Lung (tissue), 12 donors: ENCODE measurements around the gene RINL. TPM values are rescaled to one million over a fixed set of nuclear protein-coding genes. Genes with fewer than 3 reads are reported as not detected.

ENCODE experiments used
- ATAC-seq: fragments of 200-7000 bp; cut with Tn5 transposase; one replicate; pipeline ENCODE4 v1.9.1; 2020; ENCODE audit warnings: moderate number of reproducible peaks; ENCODE audit not compliant: insufficient read depth, low FRiP score
- DNase-seq, 3 donors: peaks; one replicate each; pipeline ENCODE4 v3.0.0-alpha.2; 2013 to 2017
- H3K27ac ChIP-seq, 2 donors: one replicate each; pipeline ENCODE4 v1.5.1; 2013; ENCODE audit warnings: mild to moderate bottlenecking in 2 of 2, moderate library complexity in 2 of 2, control low read depth in 1 of 2, inconsistent platforms in 1 of 2, low read depth in 1 of 2, low read length in 1 of 2
- H3K27me3 ChIP-seq, 3 donors: one replicate each; pipeline ENCODE4 v1.5.1; 2013; ENCODE audit warnings: low read length in 2 of 3; ENCODE audit not compliant: control insufficient read depth in 3 of 3, insufficient read depth in 3 of 3
- H3K36me3 ChIP-seq, 4 donors: one replicate each; pipeline ENCODE4 v1.5.1; 2013; ENCODE audit warnings: low read length in 4 of 4, mild to moderate bottlenecking in 1 of 4, moderate library complexity in 1 of 4; ENCODE audit not compliant: control insufficient read depth in 4 of 4, insufficient read depth in 4 of 4
- H3K4me1 ChIP-seq, 5 donors: one replicate each; pipeline ENCODE4 v1.5.1; 2013; ENCODE audit warnings: low read length in 5 of 5, mild to moderate bottlenecking in 2 of 5, moderate library complexity in 1 of 5; ENCODE audit not compliant: control insufficient read depth in 5 of 5, insufficient read depth in 5 of 5
- H3K4me3 ChIP-seq: one replicate; pipeline ENCODE4 v1.5.1; 2013; ENCODE audit warnings: mild to moderate bottlenecking, control low read depth, moderate library complexity
- H3K9ac ChIP-seq, 2 donors: one replicate each; pipeline ENCODE4 v1.5.1; 2013; ENCODE audit warnings: low read length in 2 of 2, control low read depth in 1 of 2; ENCODE audit not compliant: insufficient read depth in 1 of 2
- H3K9me3 ChIP-seq, 4 donors: one replicate each; pipeline ENCODE4 v1.5.1; 2013; ENCODE audit warnings: low read length in 3 of 4, mild to moderate bottlenecking in 1 of 4, moderate library complexity in 1 of 4; ENCODE audit not compliant: control insufficient read depth in 4 of 4, insufficient read depth in 3 of 4
- CTCF ChIP-seq: IDR thresholded peaks from 2 replicates; pipeline ENCODE4 v1.5.1; 2012; ENCODE audit warnings: mild to moderate bottlenecking; ENCODE audit errors: control extremely low read depth, extremely low read depth
- WGBS, 2 donors: extraction: QIAGEN DNeasy Blood & Tissue Kit; methylation state at CpG; one replicate each; pipeline ENCODE4 v1.1.7; 2013; 5-methylcytosine and 5-hydroxymethylcytosine counted together
- polyA plus RNA-seq, 2 donors: library from polyadenylated mRNA; stranded (reverse); fragments of 200-250 nt; gene quantifications; one replicate each; pipeline ENCODE4 v1.2.1, GENCODE V29; 2013
- total RNA-seq, 2 donors: library from RNA; depleted of rRNA in 1 of 2; stranded (reverse); fragments of >200 nt in 1 of 2; gene quantifications; one replicate each; pipeline ENCODE4 v1.2.1, GENCODE V29; 2014 to 2021
- donor health status: control.
- donor health status: control.
- donor health status: Bipolar disorder and iron deficiency.
- donor health status: healthy.
- donor health status: DM: yes; HTN: yes; CAD: no.

The RINL gene
- total and polyA plus RNA-seq, 4 donors = 7.0 to 24.0 (median 15.4) TPM

GRCh38 chr19:38911388-38912001, 33.4 kb upstream of the RINL start:
- 56 to 66% methylated on average over 8 to 16 of the region's 16 CpGs for WGBS, 2 donors
- DNase-seq (no peak), ATAC-seq (no peak)
- Histone ChIP-seq H3K27me3 (peaks cover 0 to 3% (median 0%) of the 10 kb centered on the region in 3 donors), H3K36me3 (peaks cover 0 to 23% (median 1%) of the 10 kb centered on the region in 4 donors), H3K4me1 (no peaks in the 10 kb centered on the region), H3K9me3 (no peaks in the 10 kb centered on the region), H3K27ac (no peak overlapping the region), H3K4me3 (no peak overlapping the region), H3K9ac (no peak overlapping the region)
- no peak for TF ChIP-seq CTCF

- H3K4me1 ChIP-seq = no peaks in the 10 kb centered on the region
- no peak for TF ChIP-seq CTCF
- DNase-seq = no peak
- no peak overlapping the region for H3K9ac ChIP-seq
- WGBS, 2 donors = 97 to 98% methylated on average over 11 to 12 of the region's 12 CpGs
- peaks cover 0 to 3% (median 0%) of the 10 kb centered on the region in 3 donors for H3K27me3 ChIP-seq
- ATAC-seq = no peak
- H3K9me3 ChIP-seq = no peaks in the 10 kb centered on the region
- H3K36me3 ChIP-seq = peaks cover 0 to 28% (median 2%) of the 10 kb centered on the region in 4 donors
- no peak overlapping the region for H3K4me3 ChIP-seq
- H3K27ac ChIP-seq = no peak overlapping the region
Measured at GRCh38 chr19:38910488-38910887, 32.4 kb upstream of the RINL start.

GRCh38 chr19:38908911-38909310, 30.8 kb upstream of the RINL start:
- H3K27me3 ChIP-seq = peaks cover 0 to 3% (median 0%) of the 10 kb centered on the region in 3 donors
- no peak for TF ChIP-seq CTCF
- 80 to 83% methylated on average over 10 of the region's 10 CpGs for WGBS, 2 donors
- ATAC-seq (no peak), DNase-seq (no peak)
- no peaks in the 10 kb centered on the region for H3K4me1 ChIP-seq
- no peak overlapping the region for H3K9ac ChIP-seq
- peaks cover 0 to 35% (median 2%) of the 10 kb centered on the region in 4 donors for H3K36me3 ChIP-seq
- no peak overlapping the region for H3K4me3 ChIP-seq
- H3K9me3 ChIP-seq = no peaks in the 10 kb centered on the region
- H3K27ac ChIP-seq = no peak overlapping the region

- WGBS, 2 donors = 93 to 96% methylated on average over 12 of the region's 12 CpGs
- no peak for TF ChIP-seq CTCF
- H3K27ac ChIP-seq = no peak overlapping the region
- no peak for ATAC-seq
- H3K27me3 ChIP-seq = peaks cover 0 to 3% (median 0%) of the 10 kb centered on the region in 3 donors
- peaks cover 0 to 35% (median 2%) of the 10 kb centered on the region in 4 donors for H3K36me3 ChIP-seq
- H3K9ac ChIP-seq = no peak overlapping the region
- no peaks in the 10 kb centered on the region for H3K4me1 ChIP-seq
- H3K4me3 ChIP-seq = no peak overlapping the region
- H3K9me3 ChIP-seq = no peaks in the 10 kb centered on the region
- DNase-seq = no peak
Measured at GRCh38 chr19:38907670-38908069, 29.6 kb upstream of the RINL start.
